IPS DF 6.9 (cell line): ENCODE data around the gene PALLD.

Experiments used
- DNase-seq: peaks from one replicate; pipeline ENCODE4 v3.0.0-alpha.2; 2013; ENCODE audit warnings: low read depth, low spot score
- H3K27ac ChIP-seq: one replicate; pipeline ENCODE4 v1.5.1; 2013; ENCODE audit warnings: low read length, control low read depth
- H3K27me3 ChIP-seq: 2 replicates; pipeline ENCODE4 v1.6.1; 2013; ENCODE audit warnings: mild to moderate bottlenecking, low read length; ENCODE audit not compliant: control insufficient read depth, insufficient read depth
- H3K36me3 ChIP-seq: 2 replicates; pipeline ENCODE4 v1.6.1; 2013; ENCODE audit warnings: low read length; ENCODE audit not compliant: control insufficient read depth, insufficient read depth
- H3K4me1 ChIP-seq: 2 replicates; pipeline ENCODE4 v1.6.1; 2013; ENCODE audit warnings: low read length; ENCODE audit not compliant: control insufficient read depth, insufficient read depth
- H3K4me3 ChIP-seq: 2 replicates; pipeline ENCODE4 v1.5.1; 2013; ENCODE audit warnings: mild to moderate bottlenecking, low read length
- H3K9me3 ChIP-seq: 2 replicates; pipeline ENCODE4 v1.6.1; 2013; ENCODE audit warnings: low read length, inconsistent platforms; ENCODE audit not compliant: control insufficient read depth, insufficient read depth
- WGBS: extraction: QIAGEN DNeasy Blood & Tissue Kit; methylation state at CpG from one replicate; pipeline ENCODE4 v1.1.7; 2013; ENCODE audit warnings: mixed read lengths, missing lambda C conversion rate; ENCODE audit not compliant: insufficient read length, insufficient coverage; 5-methylcytosine and 5-hydroxymethylcytosine counted together

The PALLD gene

GRCh38 chr4:168674077-168674747, 177.4 kb downstream of the PALLD start:
- Histone ChIP-seq H3K4me1 (no peaks in the 10 kb centered on the region), H3K36me3 (no peaks in the 10 kb centered on the region), H3K4me3 (no peak overlapping the region), H3K27ac (no peak overlapping the region), H3K9me3 (no peaks in the 10 kb centered on the region), H3K27me3 (no peaks in the 10 kb centered on the region)
- DNase-seq, result no peak
- WGBS, result no CpG with 5 or more reads among the region's 6 CpGs

DNA sequence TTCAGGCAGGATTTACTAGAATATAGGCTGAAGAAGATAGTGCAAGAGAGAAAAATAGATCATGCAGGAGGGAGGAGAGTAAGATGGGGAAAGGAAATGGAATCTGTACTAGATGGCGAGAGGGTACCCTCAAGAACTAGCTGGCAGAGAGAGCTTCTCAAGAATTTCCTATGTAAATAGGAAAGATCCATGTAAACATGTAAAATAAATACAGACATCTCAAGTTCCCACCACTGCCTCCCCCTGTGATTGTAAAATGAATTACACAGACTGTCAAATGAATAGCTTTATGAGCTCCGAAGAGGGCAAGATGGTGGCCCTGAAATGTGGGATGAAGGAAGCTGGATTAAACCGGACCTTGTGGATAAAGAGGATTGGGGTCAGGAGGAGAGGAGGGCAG, 178.0 kb downstream of the PALLD start:
- H3K9me3 ChIP-seq, result no peaks in the 10 kb centered on the region
- H3K27me3 ChIP-seq, result no peaks in the 10 kb centered on the region
- no peak overlapping the region for H3K4me3 ChIP-seq
- no peak for DNase-seq
- no peaks in the 10 kb centered on the region for H3K36me3 ChIP-seq
- WGBS, result no CpG with 5 or more reads among the region's 3 CpGs
- H3K4me1 ChIP-seq, result no peaks in the 10 kb centered on the region
- H3K27ac ChIP-seq, result no peak overlapping the region

GRCh38 chr4:168677063-168677462, 180.2 kb downstream of the PALLD start:
- Histone ChIP-seq H3K36me3 (no peaks in the 10 kb centered on the region), H3K27ac (no peak overlapping the region), H3K4me3 (no peak overlapping the region), H3K4me1 (no peaks in the 10 kb centered on the region), H3K27me3 (no peaks in the 10 kb centered on the region), H3K9me3 (no peaks in the 10 kb centered on the region)
- no CpG with 5 or more reads among the region's 6 CpGs for WGBS
- no peak for DNase-seq

- Histone ChIP-seq H3K27me3 (no peaks in the 10 kb centered on the region), H3K4me1 (no peaks in the 10 kb centered on the region), H3K4me3 (no peak overlapping the region), H3K27ac (no peak overlapping the region), H3K9me3 (no peaks in the 10 kb centered on the region), H3K36me3 (no peaks in the 10 kb centered on the region)
- no CpG with 5 or more reads among the region's 11 CpGs for WGBS
- no peak for DNase-seq
Measured at GRCh38 chr4:168677879-168678278, 181.0 kb downstream of the PALLD start.

DNA sequence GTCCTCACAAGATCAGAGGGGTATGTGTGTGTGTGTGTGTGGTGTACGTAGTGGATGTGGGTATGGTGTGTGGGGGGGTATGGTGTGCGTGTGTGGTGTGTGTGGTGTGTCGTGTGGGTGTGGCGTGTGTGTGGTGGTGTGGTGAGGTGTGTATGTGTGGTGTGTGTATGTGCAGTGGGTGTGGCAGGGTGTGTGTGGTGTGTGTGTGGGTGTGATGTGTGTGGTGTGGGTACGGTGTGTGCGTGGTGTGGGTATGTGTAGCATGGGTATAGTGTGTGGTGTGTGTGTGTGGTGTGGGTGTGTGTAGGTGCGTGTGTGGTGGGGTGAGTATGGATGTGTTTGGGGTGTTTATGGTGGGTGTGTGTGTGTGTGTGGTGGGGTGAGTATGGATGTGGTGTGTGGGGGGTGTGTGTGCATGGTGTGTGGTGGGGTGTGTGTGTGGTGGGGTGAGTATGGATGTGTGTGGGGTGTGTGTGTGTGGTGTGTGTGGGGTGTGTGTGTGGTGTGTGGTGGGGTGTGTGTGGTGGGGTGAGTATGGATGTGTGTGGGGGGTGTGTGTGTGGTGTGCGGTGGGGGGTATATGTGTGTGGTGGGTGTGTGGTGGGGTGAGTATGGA, 182.0 kb downstream of the PALLD start:
- no peak overlapping the region for H3K27ac ChIP-seq
- WGBS, result 100% methylated on average over 7 of the region's 8 CpGs
- H3K4me3 ChIP-seq, result no peak overlapping the region

GRCh38 chr4:168679397-168679796, 182.5 kb downstream of the PALLD start:
- H3K27ac ChIP-seq, result no peak overlapping the region
- H3K9me3 ChIP-seq, result no peaks in the 10 kb centered on the region
- H3K27me3 ChIP-seq, result no peaks in the 10 kb centered on the region
- no peaks in the 10 kb centered on the region for H3K36me3 ChIP-seq
- H3K4me1 ChIP-seq, result no peaks in the 10 kb centered on the region
- 100% methylated on average over 1 of the region's 3 CpGs for whole genome bisulfite sequencing
- no peak for DNase-seq
- no peak overlapping the region for H3K4me3 ChIP-seq

More for the DNA sequence above, 182.0 kb downstream of the PALLD start:
- no peak for DNase-seq
- Histone ChIP-seq H3K4me1 (no peaks in the 10 kb centered on the region), H3K9me3 (no peaks in the 10 kb centered on the region), H3K27me3 (no peaks in the 10 kb centered on the region), H3K36me3 (no peaks in the 10 kb centered on the region)

- Histone ChIP-seq H3K27me3 (no peaks in the 10 kb centered on the region), H3K4me3 (no peak overlapping the region), H3K9me3 (no peaks in the 10 kb centered on the region), H3K36me3 (no peaks in the 10 kb centered on the region), H3K27ac (no peak overlapping the region), H3K4me1 (no peaks in the 10 kb centered on the region)
- DNase-seq, result no peak
- no CpG with 5 or more reads among the region's 4 CpGs for WGBS
Measured at GRCh38 chr4:168679819-168680218, 183.0 kb downstream of the PALLD start.

DNA sequence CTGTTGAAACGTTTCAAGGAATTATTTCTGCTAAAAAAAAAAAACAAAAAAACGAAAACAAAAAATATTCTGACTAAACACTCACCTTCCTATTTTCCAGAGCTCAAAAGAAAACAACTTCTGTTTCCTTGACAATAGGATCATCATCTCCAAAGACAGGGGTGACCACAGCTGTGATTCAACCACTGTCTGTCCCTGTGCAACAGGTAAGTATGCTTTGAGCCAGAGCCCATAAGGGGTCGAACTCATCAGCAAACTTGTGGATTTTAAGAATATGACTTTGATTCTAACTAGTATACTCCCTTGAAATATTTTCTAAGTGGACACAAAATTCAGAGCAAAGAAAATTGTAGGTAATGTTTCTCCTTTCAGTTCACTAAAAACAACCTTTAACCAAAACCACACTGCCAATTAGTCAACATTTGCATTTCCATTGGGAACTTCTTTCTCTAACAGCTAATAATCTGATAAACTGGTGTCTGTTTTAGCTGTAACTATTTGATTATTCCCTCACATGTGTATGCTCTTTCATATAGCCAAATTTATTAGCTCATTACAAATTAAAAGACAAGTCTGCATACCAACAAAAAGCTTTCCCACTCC, 186.1 kb downstream of the PALLD start:
- H3K4me3 ChIP-seq, result no peak overlapping the region
- no peak overlapping the region for H3K27ac ChIP-seq
- H3K27me3 ChIP-seq, result no peaks in the 10 kb centered on the region
- H3K4me1 ChIP-seq, result no peaks in the 10 kb centered on the region
- H3K9me3 ChIP-seq, result no peaks in the 10 kb centered on the region
- H3K36me3 ChIP-seq, result no peaks in the 10 kb centered on the region
- 100% methylated on average over 1 of the region's 3 CpGs for WGBS
- no peak for DNase-seq

GRCh38 chr4:168683595-168683994, 186.7 kb downstream of the PALLD start:
- DNase-seq, result no peak
- H3K9me3 ChIP-seq, result no peaks in the 10 kb centered on the region
- WGBS, result no CpG with 5 or more reads among the region's 1 CpG

DNA sequence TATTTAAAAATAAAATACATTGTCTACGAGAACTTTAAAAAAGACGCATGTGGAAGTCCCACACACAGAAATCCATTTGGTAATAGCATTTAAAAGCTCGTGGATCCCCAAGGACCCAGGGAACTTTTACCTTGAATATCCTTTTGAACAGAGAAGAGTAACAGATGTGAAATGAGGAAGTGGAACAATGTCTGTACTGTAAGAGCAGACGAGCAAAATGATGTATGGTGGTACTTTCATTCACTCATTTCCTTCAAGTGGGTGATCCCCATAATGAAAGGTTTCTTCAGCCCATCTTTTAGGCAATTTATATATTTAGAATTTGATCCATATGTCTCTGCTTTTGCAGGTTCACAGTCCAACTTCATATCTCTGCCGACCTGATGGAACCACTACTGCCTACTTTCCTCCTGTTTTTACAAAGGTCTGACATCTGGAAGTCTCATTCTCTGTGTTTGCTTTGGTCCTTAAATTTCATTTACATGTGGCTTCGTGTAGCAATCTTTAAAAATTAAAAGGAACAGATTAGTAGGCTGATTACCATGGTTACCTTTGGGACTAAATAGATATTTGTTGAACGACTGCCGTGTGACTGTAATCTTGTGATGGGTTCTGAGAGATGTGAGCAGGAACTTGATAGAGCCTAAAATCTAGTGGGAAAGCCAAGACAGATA, 188.4 kb downstream of the PALLD start:
- no peak for DNase-seq
- no peaks in the 10 kb centered on the region for H3K9me3 ChIP-seq
- no CpG with 5 or more reads among the region's 8 CpGs for WGBS
- H3K4me1 ChIP-seq, result no peaks in the 10 kb centered on the region
- no peak overlapping the region for H3K27ac ChIP-seq
- H3K27me3 ChIP-seq, result no peaks in the 10 kb centered on the region
- H3K36me3 ChIP-seq, result no peaks in the 10 kb centered on the region
- H3K4me3 ChIP-seq, result no peak overlapping the region

More at GRCh38 chr4:168683595-168683994, 186.7 kb downstream of the PALLD start:
- Histone ChIP-seq H3K36me3 (no peaks in the 10 kb centered on the region), H3K27me3 (no peaks in the 10 kb centered on the region), H3K27ac (no peak overlapping the region), H3K4me1 (no peaks in the 10 kb centered on the region), H3K4me3 (no peak overlapping the region)
